Occipital lobe (tissue), 2 donors: ENCODE results near the gene MC1R. TPM values are rescaled to one million over a fixed set of nuclear protein-coding genes. Genes with fewer than 3 reads are reported as not detected.
"Not testable (repeated sequence)": the region's sequence is repeated elsewhere in the genome, so short reads cannot be mapped to it uniquely, and the experiment has no call there.

Experiments
- DNase-seq: peaks from one replicate; lab custom pipeline; 2025; lab: John Stamatoyannopoulos, UW
- total RNA-seq: library from RNA; depleted of rRNA; stranded (reverse); fragments of >200 nt; gene quantifications from one replicate; pipeline ENCODE4 v1.2.3, GENCODE V29; 2014

Gene MC1R
- 3.3 TPM for total RNA-seq

DNA sequence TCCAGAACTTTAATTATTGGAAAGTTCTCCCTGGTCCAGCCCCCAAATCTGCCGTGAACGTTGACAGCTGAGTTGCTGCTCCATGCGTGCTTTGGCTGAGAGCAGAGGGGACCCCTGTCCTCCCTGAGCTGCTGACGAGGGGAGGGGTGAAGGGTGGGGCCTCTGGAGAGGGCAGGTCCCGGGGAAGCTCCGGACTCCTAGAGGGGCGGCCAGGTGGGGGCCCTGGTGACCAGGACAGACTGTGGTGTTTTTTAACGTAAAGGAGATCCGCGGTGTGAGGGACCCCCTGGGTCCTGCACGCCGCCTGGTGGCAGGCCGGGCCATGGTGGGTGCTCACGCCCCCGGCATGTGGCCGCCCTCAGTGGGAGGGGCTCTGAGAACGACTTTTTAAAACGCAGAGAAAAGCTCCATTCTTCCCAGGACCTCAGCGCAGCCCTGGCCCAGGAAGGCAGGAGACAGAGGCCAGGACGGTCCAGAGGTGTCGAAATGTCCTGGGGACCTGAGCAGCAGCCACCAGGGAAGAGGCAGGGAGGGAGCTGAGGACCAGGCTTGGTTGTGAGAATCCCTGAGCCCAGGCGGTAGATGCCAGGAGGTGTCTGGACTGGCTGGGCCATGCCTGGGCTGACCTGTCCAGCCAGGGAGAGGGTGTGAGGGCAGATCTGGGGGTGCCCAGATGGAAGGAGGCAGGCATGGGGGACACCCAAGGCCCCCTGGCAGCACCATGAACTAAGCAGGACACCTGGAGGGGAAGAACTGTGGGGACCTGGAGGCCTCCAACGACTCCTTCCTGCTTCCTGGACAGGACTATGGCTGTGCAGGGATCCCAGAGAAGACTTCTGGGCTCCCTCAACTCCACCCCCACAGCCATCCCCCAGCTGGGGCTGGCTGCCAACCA lies at the start of gene MC1R:
TSS of gene MC1R (plus strand) at position 410 of the 895 bp plus-strand sequence. CDS start at position 807, 397 bp downstream.
- no peak for DNase-seq

- no peak for DNase-seq
These were observed 48.8 kb upstream of the MC1R start for GRCh38 chr16:89869911-89870310.

DNA sequence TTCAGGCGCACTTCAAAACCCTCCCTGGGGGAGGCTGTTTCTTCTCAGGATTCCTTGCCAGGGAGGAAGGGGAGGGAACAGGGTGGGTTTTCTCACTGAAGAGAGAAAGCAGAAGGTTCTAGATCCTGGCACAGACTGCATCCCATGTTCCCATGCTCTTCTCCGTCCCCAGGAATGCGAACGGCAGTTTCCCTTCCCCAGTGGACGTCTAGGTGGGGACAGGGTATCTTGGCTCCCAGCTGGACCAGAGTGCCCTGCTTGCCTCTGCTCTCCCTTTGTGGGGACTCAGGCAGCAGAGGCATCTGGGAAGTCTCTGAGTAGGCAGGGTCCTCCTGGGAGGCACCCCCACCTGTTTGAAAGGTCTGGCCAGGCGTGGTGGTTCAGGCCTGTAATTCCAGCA lies 48.2 kb upstream of the MC1R start:
- DNase-seq = no peak

DNA sequence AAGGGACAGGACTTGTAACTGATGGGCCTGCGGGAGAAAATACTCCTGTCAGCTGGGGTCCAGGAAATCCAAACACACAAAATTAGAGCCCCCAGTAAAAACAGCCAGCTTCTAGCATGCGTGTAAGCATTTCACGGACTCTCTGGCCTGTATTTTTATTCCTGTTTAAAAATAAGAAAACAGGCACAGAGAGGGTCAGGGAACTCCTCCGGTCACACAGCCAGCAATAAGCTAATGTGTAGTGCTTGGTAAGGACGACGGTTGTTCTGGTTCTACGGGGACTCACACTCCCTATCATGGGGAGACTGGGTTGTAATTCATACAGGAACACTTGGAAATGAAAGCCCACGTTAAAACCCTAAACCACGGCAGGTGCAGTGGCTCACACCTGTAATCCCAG lies 46.8 kb upstream of the MC1R start:
- DNase-seq = no peak

DNA sequence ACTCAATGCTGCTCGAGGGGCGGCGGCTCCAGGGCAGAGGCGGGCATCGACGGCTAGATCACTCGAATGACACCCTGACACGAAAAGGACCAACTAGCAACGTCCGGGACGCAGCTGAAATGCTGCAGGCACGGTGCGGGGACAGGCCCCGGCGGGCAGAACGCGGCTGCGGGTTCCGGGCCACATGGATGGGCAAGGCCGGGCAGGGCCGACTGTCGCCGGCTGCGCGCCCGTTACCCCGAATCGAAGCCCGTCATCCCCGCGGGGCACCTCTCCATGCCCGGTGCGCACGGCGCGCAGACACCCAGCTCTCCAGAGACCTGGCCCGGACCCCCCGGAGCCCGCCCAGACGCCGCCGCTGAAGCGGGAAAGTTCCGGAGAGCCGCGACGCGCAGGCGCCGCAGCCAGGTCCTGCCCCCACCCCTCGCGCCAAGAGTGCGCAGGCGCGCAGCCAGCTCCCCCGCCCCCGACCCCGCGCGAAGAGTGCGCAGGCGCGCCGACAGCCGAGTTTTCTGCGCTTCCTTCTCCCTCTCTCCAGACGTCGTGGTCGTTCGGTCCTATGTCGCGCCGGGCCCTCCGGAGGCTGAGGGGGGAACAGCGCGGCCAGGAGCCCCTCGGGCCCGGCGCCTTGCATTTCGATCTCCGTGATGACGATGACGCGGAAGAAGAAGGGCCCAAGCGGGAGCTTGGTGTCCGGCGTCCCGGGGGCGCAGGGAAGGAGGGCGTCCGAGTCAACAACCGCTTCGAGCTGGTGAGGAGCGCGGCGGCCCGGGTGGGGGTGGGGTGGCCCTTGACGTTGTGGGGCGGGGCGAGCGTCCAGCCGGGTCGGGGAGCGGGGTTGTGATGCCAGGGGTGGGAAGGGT lies 45.3 kb upstream of the MC1R start, which contains the start of gene TCF25:
TSS of gene TCF25 (plus strand) at position 484 of the 863 bp plus-strand sequence. CDS start at position 560, 76 bp downstream.
- DNase-seq = peak; percentile 75

DNA sequence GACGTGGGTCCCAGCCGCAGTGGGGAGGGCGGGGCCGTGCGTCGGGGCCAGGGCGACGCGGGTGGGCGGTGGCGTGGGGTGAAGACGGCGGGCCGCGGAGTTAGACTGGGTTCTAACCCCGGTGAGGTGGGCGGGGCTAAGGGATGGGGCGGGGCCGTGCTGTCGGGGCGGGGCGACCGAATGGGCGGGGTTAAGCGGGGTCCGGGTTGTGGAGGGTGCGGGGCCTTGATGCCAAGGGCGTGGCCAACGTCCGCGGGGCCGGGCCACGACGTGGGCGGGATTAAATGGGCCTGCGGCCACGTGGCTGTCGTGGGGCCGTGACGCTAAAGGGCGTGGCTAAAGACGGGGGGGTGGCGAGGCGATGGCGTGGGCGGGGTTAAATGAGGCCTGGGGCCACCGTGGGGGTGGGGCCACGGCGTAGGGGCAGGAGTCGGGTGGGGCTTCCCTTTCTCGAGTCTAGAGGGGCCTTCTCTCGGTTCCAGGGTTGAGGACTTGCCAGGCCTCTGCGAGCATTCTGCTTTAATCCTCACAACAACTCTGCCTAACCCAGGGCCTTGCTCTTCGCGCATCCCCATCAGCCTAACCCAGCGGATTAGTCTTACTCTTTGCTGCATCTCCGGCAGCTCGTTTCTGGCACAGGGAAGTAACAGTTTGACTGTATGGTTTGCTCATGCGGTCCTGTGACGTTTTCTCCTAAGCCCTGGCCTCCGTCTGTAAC lies 44.5 kb upstream of the MC1R start:
- DNase-seq = peak; percentile 95

DNA sequence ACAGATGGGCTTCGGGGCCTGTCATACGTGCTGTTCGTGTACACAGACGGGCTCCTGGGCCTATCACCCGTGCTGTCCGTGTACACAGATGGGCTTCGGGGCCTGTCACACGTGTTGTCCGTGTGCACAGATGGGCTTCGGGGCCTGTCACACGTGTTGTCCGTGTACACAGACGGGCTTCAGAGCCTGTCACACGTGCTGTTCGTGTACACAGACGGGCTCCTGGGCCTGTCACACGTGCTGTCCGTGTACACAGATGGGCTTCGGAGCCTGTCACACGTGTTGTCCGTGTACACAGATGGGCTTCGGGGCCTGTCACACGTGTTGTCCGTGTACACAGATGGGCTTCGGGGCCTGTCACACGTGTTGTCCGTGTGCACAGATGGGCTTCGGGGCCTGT lies 39.5 kb upstream of the MC1R start:
- DNase-seq = not testable (repeated sequence)

- no peak for DNase-seq
These were observed 37.9 kb upstream of the MC1R start for GRCh38 chr16:89880477-89881367.

- DNase-seq = no peak
These were observed 37.3 kb upstream of the MC1R start for GRCh38 chr16:89881368-89881730.

DNA sequence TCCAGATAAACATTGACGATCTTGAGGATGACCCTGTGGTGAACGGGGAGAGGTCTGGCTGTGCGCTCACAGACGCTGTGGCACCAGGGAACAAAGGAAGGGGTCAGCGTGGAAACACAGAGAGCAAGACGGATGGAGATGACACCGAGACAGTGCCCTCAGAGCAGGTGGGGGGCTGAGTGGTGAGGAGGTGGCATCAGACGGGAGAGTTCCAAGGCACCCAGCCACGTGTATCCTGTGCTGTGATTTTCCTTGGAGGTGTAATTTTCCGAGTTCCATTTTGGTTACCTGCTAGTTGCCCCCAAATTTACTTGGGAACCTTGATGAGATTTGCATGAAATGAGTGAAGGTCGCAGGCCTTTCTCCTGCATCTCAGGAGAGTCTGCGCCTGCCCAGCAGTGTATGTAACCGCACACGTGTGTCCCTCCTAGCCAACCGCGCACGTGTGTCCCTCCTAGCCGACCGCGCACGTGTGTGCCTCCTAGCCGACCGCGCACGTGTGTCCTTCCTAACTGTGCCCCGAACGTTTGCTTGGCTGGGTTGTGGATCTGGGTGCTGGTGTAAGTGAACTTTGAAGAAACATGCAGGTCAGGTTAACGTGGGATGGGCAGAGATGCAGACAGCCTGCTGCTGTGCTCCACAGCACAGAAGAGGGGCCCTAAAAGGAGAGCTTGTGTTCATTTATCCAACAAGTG lies 35.2 kb upstream of the MC1R start:
- DNase-seq = no peak

- DNase-seq = no peak
These were observed 34.6 kb upstream of the MC1R start for GRCh38 chr16:89884041-89884421.

GRCh38 chr16:89887243-89887642 lies 31.4 kb upstream of the MC1R start:
- no peak for DNase-seq

- no peak for DNase-seq
These were observed 28.5 kb upstream of the MC1R start for GRCh38 chr16:89890200-89890599.

GRCh38 chr16:89890886-89891657 lies 27.6 kb upstream of the MC1R start:
- no peak for DNase-seq

DNA sequence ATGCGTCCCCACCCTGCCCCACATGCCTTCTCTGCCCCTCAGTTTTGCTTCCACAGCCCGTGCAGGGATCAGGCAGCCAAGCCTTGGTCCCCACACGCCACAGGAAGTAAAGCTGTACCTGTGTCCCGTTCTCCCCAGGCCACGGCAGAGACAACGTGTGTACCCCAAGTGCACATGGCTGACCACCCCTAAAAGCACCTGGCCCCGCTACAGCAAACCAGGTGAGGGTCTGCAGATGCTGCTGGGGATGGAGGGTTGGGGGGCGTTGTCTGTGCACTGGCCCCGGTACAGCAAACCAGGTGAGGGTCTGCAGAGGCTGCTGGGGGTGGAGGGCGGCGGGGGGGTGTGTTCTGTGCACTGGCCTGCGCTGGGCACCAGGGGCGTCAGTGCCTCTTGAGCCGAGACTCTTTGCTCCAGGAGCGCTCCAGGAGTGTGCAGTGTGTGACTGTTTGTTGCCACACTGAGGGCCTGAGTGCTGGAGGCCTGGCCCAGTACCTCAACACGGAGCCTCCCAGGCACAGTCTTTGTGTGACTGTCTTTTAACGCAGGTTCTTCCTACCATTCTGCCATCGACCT lies 26.5 kb upstream of the MC1R start:
- DNase-seq = no peak

DNA sequence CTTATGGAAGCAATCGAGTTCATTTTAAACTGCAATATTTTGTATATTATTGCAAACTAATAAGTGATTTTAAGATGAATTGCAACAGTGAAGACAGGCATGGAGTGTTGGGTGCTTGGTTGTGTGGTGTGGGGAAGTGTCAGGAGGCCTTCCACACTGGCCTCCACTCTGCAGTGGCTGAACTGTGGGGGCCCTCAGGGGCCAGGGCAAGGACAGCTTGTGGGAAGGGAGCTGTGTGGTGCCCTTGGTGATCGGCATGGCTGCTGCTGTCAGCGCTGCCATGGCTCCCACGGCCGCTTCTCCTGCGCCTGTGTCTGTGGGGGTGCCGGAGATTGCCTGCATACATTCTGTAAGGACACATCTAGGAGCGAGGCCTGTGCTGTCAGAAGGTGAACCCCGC lies 26.0 kb upstream of the MC1R start:
- DNase-seq = no peak

GRCh38 chr16:89893642-89894548 lies 24.8 kb upstream of the MC1R start:
- no peak for DNase-seq
